SIG-M5 treated with dmso at 0.1 percent for 504 hours (cell line): Measurements from ENCODE around the gene ALPG.
"Not testable (repeated sequence)": the region's sequence is repeated elsewhere in the genome, so short reads cannot be mapped to it uniquely, and the experiment has no call there.

Experiments used
- DNase-seq: peaks from one replicate; lab custom pipeline; 2025; ENCODE audit not compliant: unreplicated experiment; lab: John Stamatoyannopoulos, UW

Gene ALPG

DNA sequence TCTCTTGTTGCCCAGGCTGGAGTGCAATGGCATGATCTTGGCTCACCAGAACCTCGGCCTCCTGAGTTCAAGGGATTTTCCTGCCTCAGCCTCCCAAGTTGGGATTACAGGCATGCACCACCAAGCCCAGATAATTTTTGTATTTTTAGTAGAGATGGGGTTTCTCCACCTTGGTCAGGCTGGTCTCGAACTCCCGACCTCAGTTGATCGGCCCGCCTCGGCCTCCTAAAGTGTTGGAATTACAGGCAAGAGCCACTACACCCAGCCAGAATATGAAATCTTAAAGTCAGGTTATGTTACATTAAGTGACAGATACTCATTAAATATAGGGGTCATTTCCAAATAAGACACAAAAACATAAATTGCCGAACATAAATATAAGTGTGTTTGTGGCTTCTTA lies 12.2 kb upstream of the ALPG start:
- DNase-seq: not testable (repeated sequence)

DNA sequence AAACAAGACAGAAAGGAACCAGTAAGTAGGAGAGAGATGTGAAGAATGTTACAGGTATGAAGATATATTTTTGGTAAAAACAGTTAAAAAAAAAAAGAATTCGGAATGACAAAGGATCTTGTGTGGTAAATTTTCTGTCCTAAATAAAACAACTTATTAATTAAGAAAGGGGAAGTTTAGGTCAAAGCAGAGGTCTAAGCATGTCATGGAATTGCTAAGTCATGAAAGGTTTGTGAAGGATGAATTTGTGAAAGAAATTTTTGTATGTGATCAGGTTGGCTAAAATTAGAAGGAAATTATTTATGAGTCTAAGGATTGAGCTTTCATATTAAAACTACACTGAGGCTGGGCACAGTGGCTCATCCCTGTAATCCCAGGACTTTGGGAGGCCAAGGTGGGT lies 11.1 kb upstream of the ALPG start:
- DNase-seq: peak; percentile 23

DNA sequence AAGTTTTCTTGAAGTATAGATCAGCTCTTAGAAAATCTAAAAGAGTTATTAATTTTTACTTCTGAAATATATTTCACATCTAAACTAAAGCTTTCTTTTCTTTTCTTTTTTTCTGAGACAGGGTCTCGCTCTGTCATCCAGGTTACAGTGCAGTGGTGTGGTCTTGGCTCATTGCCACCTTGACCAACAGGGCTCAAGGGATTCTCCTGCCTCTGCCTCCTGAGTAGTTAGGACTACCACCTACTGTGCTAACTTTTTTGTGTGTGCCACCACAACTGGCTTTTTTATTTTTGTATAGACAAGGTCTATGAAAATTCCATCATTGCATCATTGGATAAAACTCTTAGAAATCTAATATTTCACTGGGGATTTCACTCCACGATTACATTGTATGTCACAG lies 10.0 kb upstream of the ALPG start:
- DNase-seq: no peak

DNA sequence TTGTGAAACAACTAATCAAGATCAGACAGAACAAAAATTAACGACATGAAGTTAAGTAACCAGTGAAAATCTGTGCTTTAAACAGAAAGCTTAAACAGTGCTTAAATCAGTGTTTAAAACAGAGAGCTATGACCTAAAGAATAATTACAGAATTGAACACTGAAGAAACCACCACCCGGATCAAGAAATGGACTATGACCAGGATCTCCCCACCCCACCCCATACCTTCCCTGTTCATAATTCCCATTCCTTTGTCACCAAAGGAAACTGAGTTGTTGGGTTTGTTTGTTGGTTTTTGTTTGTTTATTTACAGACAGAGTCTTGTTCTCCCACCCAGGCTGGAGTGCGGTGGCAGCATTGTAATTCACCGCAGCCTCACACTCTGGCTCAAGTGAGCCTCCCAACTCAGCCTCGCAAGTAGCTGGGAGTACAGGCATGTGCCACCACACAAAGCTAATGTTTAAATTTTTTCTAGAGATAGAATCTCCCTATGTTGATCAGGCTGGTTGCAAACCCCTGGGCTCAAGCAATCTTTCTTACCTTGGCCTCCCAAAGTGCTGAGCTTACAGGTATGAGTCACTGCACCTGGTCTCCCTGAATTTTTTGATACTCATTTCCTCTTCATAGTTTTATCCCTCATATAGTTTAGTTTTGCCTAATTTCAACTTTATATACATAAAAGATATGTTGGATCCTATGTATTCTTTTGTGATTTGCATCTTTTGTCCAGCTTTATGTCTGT lies 8.2 kb upstream of the ALPG start:
- DNase-seq: no peak

DNA sequence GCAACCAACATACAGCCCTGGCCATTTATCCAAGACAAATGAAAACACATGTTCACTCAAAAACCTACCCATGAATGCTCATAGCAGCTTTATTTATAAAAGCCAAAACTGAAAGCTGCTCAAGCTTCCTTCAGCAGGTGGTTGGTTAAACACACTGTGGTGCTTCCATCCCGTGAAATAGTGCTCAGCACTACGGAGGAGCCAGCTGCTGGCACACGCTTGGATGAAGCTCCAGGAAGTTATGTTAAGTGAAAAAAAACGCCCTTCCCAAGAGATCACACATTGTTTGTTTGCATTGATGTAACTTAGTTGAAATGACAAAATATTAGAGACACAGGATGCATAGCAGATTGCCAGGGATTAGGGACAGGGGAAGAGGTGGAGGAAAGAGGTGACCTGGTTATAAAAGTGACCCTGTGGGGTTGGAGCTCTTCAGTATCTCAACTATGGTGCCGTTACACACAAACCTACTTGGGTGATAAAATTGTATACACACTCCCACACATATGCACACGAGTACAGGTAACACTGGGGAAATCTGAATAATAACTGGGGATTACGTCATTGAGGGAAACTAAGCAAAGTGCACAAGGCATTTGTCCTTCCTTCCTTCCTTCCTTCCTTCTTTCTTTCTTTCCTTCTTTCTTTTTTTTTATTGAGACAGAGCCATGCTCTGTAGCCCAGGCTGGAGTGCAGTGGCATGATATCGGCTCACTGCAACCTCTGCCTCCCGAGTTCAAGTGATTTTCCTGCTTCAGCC lies 6.2 kb upstream of the ALPG start:
- no peak for DNase-seq

DNA sequence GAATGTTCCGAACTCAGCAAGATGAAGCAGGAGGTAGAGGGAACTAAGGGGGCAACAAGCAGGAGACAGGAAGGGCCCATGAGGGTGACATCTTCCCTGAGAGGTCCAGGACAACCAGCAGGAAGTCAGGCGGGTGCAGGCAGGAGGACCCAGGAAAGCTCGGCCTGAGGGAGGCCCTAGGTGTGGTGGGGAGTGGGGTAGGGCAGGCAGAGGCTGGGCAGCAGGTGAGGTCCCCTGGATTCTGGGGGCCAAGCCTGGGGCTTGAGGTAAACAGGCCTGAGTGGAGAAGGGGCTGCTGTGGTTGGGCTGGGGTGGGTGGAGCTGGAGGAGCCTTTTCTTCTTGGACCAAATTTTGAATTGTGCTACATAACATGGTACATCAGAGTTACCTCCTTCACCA lies 4.1 kb upstream of the ALPG start:
- DNase-seq: no peak

DNA sequence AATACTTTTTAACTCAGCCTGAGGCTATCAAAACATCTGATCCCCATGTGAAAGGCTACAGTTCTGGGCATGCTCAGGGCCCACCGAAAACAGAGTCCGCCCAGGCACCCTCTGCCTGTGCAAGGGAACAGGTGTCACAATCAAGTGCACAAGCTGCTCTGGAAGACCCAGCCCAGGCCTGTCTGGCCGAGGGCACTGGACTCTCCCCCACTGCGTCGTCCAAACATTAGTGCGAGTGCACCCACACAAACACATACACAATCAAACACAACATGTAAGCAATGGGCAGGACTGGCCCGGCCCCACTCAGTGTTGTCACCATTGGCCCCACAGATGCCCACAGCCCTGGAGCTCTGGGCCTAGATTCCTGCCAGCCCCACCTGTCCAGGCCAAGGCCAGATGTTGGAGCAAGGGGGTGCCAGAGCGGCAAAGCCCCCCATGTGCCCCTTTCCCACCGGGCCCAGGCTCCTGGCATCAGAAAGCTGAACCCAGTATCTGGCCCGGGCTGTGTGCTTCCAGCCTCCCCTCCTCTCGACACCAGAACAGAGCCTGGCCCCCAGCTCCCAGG lies 617 bp upstream of the ALPG start:
- DNase-seq: no peak

DNA sequence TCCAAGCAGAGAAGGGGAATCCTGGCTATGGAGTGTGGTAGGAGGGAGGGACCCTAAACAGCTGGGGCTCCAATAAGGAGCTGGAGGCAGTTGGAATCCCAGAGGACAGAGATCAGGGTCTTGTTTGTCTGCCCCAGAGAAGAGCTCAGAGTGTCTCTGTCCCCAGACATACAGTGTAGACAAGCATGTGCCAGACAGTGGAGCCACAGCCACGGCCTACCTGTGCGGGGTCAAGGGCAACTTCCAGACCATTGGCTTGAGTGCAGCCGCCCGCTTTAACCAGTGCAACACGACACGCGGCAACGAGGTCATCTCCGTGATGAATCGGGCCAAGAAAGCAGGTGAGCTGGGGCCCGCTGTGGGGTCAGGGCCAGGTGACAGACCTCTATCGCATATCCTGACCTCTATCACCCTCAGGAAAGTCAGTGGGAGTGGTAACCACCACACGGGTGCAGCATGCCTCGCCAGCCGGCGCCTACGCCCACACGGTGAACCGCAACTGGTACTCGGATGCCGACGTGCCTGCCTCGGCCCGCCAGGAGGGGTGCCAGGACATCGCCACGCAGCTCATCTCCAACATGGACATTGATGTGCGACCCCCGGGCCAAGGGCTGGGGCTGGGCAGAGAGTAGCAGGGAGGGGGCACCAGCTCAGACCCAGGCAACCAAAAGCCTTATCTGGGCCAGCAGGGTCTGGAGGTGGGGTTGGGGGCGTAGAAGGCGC lies 945 bp downstream of the ALPG start:
- not testable (repeated sequence) for DNase-seq

DNA sequence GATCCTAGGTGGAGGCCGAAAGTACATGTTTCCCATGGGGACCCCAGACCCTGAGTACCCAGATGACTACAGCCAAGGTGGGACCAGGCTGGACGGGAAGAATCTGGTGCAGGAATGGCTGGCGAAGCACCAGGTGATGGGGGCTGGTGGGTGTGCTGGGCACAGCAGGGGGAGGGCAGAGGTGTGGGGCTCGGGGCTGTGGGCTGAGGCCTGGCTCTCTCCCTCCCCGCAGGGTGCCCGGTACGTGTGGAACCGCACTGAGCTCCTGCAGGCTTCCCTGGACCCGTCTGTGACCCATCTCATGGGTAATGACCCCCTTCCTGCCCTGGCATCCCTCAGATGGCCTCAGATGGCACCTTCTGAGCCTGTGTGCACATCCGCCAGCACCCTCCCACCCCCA lies 1.6 kb downstream of the ALPG start:
- DNase-seq: not testable (repeated sequence)

DNA sequence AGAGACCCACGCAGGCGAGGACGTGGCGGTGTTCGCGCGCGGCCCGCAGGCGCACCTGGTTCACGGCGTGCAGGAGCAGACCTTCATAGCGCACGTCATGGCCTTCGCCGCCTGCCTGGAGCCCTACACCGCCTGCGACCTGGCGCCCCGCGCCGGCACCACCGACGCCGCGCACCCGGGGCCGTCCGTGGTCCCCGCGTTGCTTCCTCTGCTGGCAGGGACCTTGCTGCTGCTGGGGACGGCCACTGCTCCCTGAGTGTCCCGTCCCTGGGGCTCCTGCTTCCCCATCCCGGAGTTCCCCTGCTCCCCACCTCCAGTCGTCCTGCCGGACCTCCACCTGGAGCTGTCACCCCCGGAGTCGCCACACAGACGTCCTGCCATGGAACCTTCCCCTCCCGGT lies 3.0 kb downstream of the ALPG start:
- DNase-seq: not testable (repeated sequence)

DNA sequence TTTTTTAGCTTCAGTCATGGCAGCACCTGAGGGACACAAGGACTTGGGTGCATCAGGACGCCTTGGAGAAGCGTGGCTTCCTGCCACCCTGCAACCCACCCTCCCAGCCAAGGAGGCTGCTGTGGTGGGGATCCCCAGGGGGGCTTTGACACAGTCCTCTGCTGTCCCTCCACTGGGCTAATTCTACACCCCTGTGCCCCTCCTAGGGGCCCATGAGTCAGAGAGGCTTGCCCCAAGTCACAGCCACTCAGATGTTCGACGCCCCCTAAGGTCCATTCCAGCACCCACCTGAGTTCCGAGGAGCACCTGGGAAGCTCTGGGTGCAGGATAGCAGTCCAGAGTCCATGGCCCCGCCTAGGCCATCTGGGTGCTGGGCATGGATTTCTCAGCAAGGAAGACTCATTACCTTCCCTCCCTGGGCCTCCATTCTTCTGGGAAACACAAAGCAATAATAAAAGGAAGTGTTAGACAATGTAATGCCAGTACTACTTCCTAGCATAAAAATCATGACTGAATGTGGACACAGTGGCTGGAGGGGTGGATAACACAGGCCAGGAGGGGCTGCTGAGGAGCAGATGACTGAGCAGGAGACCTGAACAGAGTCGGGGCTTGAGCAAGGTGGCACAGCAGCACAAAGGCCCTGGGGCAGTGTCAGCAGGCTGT lies 3.7 kb downstream of the ALPG start:
- DNase-seq: no peak

DNA sequence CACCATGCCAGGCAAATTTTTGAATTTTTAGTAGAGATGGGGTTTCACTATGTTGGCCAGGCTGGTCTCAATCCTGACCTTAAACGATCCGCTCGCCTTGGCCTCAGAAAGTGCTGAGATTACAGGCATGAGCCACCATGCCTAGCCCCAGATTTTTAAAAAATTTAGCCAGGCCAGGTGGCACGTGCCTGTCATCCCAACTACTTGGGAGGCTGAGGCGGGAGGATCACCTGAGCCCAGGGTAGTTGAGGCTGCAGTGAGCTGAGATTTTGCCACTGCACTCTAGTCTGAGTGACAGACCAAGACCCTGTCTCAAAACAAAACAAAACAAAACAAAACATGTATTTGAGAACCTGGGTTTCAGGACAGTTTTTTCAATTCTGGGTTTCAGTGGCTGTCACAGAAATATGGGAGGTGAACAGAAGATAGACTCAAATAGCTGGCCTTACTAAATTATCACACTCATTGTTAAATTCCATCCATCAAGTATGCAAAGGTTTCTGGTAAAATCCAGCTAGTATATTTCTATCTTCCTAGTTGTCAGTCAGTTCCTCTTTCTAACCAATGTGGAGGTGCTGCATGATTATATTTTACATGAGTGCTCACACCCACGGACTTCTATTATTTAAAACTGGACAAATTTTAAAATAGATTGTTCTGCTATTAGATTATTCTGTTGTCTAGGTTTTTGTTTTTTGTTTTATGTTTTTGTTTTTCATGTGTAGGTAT lies 5.4 kb downstream of the ALPG start:
- no peak for DNase-seq

DNA sequence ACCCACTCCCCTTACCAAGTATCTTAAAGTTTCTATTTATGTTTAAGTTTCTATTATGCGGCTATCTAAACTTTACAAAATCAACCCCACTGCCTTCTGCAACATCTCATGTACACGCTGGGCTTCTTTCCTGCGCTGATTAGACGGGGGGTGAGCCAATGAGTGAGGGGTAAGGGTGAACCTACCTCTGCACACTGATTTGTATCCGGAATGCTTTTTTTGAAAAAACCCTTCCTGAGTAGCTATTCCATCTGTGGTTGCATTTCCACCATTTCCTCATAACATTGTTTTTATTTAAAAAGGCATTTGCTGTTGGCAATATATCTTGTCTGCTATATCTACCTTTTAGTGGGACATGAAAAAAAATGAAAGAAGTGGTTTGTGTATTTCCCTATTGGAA lies 6.3 kb downstream of the ALPG start:
- no peak for DNase-seq

DNA sequence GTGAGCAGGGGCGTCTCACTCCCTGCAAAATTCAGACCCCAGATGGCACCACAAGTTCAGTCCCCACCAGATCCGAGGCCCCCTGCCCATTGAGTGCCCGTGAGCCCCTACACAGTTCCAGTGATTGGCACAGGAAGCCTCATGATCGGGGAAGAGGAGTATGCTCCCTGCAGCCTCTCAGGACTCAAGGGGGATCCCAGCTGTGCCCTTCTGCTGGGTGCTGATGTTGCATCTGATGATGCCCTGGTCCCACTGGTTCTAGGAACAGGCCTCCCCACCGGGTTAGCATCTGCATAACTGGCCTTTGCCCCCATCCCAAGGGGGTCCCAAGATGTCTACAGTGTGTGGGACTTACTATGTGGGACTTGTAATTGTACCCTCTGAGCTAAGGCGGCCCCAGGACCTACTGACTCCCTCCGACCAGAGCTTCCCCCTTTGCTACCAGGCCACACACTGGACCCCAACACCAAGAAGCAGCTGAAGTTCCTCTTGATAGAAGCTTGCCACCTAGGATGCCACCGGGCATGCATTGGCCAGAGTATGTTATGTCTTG lies 8.6 kb downstream of the ALPG start:
- no peak for DNase-seq

DNA sequence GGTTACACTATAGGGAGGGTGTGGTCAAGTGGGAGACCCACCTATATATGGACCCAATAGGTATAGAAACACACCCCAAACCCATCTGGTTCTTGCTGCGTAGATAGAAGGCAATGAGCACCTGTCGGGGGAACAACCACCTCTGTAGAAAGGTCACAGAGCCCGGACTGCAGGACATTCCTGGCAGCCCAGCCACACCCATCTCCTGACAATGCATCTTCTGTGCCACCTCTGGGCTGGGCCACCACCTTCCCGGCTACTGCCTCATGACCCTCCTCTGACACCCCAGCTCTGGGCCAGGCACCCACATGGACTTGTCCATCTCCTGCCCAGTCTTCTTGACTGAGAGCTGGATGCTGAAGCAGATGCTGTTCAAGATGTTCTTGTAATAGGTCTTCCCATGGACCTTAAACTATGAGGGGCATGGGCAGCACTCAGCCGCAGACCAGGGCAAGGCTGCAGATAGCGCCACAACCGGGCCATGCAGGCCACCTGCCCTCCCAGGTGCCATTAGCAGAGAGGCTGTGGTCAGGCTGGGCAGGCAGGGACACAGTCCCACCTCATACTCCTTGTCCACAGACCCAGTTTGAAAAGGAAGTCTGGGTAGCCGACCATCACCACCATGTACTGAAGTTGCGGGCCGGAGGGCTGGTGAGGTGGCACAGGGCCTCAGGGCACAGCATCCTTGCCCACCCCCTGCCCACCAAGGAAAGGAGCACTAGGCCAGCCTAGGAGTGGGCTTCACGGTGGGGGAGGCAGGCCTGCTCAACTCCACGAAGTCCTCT lies 9.3 kb downstream of the ALPG start:
- no peak for DNase-seq

DNA sequence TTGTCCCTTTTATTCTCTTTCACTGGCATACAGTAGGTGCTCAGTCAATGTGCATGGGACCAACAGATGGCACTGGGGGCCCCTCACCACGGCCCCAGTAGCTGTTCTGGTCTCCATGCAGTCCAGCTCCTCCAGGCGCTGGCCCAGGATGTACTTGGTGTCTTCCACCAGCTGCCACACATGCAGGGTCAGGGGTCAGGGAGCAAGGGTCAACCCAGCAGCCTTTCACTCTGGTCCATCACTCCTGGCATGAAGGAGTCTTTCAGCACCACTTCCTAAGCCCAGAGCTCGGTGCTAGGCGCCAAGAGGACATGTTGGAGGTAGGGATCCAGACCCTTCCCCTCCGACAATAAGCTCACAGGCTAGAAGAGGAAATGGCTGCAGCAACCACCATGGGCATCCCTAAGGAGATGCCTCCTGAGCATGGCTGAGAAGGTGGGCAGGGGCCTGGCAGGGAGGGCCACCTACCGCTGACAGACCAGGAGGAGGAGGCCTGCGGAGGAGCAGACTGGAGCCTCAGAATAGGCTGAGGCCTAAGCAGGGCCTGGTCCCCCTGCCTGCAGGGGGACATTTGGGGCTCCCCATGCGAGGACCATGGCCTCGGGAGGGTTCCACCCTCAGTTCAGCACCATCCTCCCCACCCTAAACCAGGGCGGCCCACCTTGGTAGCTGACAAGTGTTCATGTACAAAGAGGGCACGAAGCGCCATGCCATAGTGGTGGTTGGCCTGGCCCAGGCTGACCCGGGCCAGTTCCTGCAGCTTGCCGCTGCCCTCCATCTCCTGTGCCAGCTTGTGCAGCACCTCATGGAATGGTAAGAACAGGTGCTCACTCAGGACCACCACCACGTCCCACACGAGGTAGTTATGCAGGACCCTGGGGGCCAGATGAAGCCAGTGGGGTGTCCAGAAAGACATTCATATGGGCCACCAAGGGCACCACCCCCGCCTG lies 10.2 kb downstream of the ALPG start:
- no peak for DNase-seq

DNA sequence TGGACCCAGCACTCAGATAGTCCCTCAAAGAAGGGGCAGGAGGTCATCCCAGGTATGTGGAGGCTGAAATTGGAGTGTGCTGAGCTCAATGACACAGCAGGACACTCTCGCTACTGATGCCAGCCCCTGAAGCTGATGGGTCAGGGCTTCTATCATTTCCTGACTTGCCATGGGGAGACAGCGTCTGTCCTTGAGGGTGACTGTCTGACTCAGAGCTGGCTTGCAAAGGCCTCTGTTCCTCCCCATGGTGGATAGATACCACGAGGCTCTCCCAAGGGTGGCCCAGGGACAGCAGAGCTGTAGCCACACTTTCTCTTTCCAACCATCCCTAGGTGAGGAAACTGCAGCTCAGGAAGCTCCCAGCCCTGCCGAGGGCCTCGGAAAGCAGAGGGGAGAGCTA lies 10.8 kb downstream of the ALPG start:
- DNase-seq: no peak

DNA sequence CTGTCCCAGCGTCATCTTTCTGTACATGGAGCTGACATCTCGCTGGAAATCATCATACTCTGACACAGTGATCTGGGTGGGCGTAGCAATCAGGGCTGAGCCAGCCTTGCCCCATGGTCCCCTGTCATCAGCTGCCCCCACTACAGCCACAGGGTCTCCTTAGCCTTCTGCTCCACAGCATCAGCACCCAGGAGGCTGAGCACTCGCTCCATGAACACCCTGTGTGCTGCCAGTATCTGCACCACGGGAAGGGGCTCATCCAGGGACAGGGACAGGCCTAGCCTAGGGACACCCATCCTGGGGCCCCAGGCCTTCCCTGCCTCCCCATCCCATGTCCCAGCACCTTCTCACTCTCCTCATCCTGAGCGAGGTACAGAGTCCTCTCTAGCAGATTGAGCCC lies 11.4 kb downstream of the ALPG start:
- no peak for DNase-seq
